T-cell (primary cell): ENCODE data around the gene RBCK1. TPM values are rescaled to one million over a fixed set of nuclear protein-coding genes. Genes with fewer than 3 reads are reported as not detected.

Source experiments
- ATAC-seq, 4 experiments: fragments of 200-7000 bp in 3 of 4; fragments of 150-1000 bp in 1 of 4; cut with Tn5 transposase; replicated peaks in 1 of 4; 1 replicate in 3 of 4; 2 replicates in 1 of 4; pipeline ENCODE4 v1.10.0; 2021; ENCODE audit warnings: moderate library complexity in 3 of 4, mild to moderate bottlenecking in 2 of 4, moderate number of reproducible peaks in 1 of 4
- CTCF ChIA-PET, 2 donors: fragments of 300-600 bp; sonication (Branson Sonifier 250); formaldehyde crosslinking; loops; one replicate each; lab custom pipeline; 2022; ENCODE audit warnings: antibody characterized with exemption in 2 of 2; lab: Charles Lee
- POLR2A ChIA-PET, 2 donors: fragments of 300-600 bp; sonication (Branson Sonifier 250); formaldehyde crosslinking; loops; one replicate each; lab custom pipeline; 2022; ENCODE audit warnings: antibody characterized with exemption in 2 of 2; lab: Charles Lee
- DNase-seq, 35 experiments: peaks; one replicate each; pipeline versions ENCODE4 v3.0.0 to v3.0.0-alpha.2; 2013 to 2023
- H3K27ac ChIP-seq: one replicate; pipeline ENCODE4 v1.5.1; 2013; ENCODE audit warnings: low read length
- H3K27me3 ChIP-seq, 2 experiments: replicated peaks in 1 of 2; 1 replicate in 1 of 2; 2 replicates in 1 of 2; pipeline versions ENCODE4 v1.6.1 to v1.7.0; 2013; ENCODE audit warnings: low read length in 1 of 2, mixed read lengths in 1 of 2; ENCODE audit not compliant: control insufficient read depth in 2 of 2, insufficient read depth in 2 of 2; ENCODE audit errors: extremely low read depth in 1 of 2
- H3K36me3 ChIP-seq, 2 donors: 1 replicate in 1 of 2; 2 replicates in 1 of 2; pipeline versions ENCODE4 v1.6.1 to v1.7.0; 2013; ENCODE audit warnings: low read length in 1 of 2; ENCODE audit not compliant: control insufficient read depth in 2 of 2, insufficient read depth in 1 of 2; ENCODE audit errors: extremely low read depth in 1 of 2
- H3K4me1 ChIP-seq, 2 experiments: 1 replicate in 1 of 2; 2 replicates in 1 of 2; pipeline versions ENCODE4 v1.6.1 to v1.7.0; 2013; ENCODE audit warnings: low read length in 2 of 2, mixed read lengths in 1 of 2; ENCODE audit not compliant: insufficient read depth in 2 of 2, control insufficient read depth in 1 of 2; ENCODE audit errors: extremely low read depth in 1 of 2
- H3K4me3 ChIP-seq, 2 donors: 1 replicate in 1 of 2; 2 replicates in 1 of 2; pipeline versions ENCODE4 v1.5.1 to v1.7.0; 2013; ENCODE audit warnings: mild to moderate bottlenecking in 2 of 2, low read length in 1 of 2, moderate library complexity in 1 of 2; ENCODE audit not compliant: control insufficient read depth in 1 of 2; ENCODE audit errors: extremely low read depth in 1 of 2
- H3K9me3 ChIP-seq: 2 replicates; pipeline ENCODE4 v1.7.0; 2013
- H3K27ac Mint-ChIP-seq, 2 donors: one replicate each; pipeline ENCODE4 v1.8.0; 2020 to 2021; ENCODE audit warnings: mild to moderate bottlenecking in 2 of 2, mixed read lengths in 2 of 2
- H3K27me3 Mint-ChIP-seq, 2 donors: one replicate each; pipeline ENCODE4 v1.8.0; 2021 to 2022; ENCODE audit warnings: mixed read lengths in 2 of 2
- H3K36me3 Mint-ChIP-seq: one replicate; pipeline ENCODE4 v1.8.0; 2021; ENCODE audit warnings: mixed read lengths
- H3K4me1 Mint-ChIP-seq, 3 donors: one replicate each; pipeline ENCODE4 v1.8.0; 2020 to 2022; ENCODE audit warnings: mixed read lengths in 3 of 3, mild to moderate bottlenecking in 1 of 3
- H3K4me3 Mint-ChIP-seq, 3 donors: one replicate each; pipeline ENCODE4 v1.8.0; 2020 to 2022; ENCODE audit warnings: mild to moderate bottlenecking in 3 of 3, mixed read lengths in 3 of 3, moderate library complexity in 3 of 3
- H3K9me3 Mint-ChIP-seq, 3 donors: one replicate each; pipeline ENCODE4 v1.8.0; 2020 to 2022; ENCODE audit warnings: mixed read lengths in 3 of 3
- WGBS: methylation state at CpG from one replicate; pipeline ENCODE4 v1.1.5; 2013; ENCODE audit warnings: missing lambda C conversion rate; ENCODE audit not compliant: insufficient coverage; 5-methylcytosine and 5-hydroxymethylcytosine counted together
- total RNA-seq, 35 experiments: library from RNA in 6 of 35; stranded (reverse) in 6 of 35; fragments of 120-200 nt in 1 of 35; gene quantifications; one replicate each; pipeline versions ENCODE4 v1.2.1 to v1.2.4 and lab custom pipeline; 2013 to 2026

RBCK1 gene
- total RNA-seq, 5 donors from 2014 or later (not counting 1 experiment from before 2014, with no cell fraction given), result 87.0 to 110 (median 105) TPM

DNA sequence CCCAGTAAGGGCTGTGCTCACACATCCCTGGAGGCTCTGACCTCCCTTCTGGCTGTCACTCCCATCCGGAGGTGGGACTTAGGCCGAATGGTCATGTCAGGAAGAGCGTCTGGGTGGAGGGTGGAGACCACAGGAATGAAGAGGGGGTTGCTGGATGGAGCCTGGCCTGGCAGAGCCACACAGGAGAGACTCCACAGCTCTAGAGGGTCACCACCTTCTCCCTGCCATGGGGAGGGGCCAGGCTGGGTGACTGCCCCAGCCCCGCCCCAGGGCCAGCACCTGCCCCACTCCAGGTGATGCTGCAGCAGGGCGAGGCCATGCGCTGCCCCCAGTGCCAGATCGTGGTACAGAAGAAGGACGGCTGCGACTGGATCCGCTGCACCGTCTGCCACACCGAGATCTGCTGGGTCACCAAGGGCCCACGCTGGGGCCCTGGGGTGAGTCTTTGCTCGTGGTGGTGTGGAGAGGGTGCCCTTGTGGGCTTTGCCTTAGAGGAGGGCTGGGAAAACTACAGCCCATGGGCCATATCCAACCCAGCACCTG lies 20.6 kb downstream of the RBCK1 start:
- peaks cover 22 to 34% (median 28%) of the 10 kb centered on the region in 3 donors for H3K4me1 Mint-ChIP-seq
- no peak for DNase-seq
- H3K9me3 Mint-ChIP-seq, result no peaks in the 10 kb centered on the region
- ChIA-PET CTCF (interaction anchor here in 1 of 2 donors (0.5 kb wide), 1 partner anchor 71 kb away, joined by 6 read pairs; no protein-coding TSS in a partner anchor), POLR2A (no interaction called here)
- H3K36me3 Mint-ChIP-seq, result peaks cover 43% of the 10 kb centered on the region
- Histone ChIP-seq H3K27me3 (no peaks in the 10 kb centered on the region), H3K9me3 (no peaks in the 10 kb centered on the region), H3K36me3 (peaks cover 31 to 76% of the 10 kb centered on the region in 2 donors), H3K4me1 (peaks cover 6 to 26% of the 10 kb centered on the region in 2 experiments), H3K27ac (no peak overlapping the region), H3K4me3 (no peak overlapping the region)
- peak overlapping the region in 1 of 2 donors; percentile 16 for H3K27ac Mint-ChIP-seq
- no peak for ATAC-seq
- H3K27me3 Mint-ChIP-seq, result no peaks in the 10 kb centered on the region
- no peak overlapping the region for H3K4me3 Mint-ChIP-seq
- WGBS, result 95% methylated on average over 10 of the region's 14 CpGs

DNA sequence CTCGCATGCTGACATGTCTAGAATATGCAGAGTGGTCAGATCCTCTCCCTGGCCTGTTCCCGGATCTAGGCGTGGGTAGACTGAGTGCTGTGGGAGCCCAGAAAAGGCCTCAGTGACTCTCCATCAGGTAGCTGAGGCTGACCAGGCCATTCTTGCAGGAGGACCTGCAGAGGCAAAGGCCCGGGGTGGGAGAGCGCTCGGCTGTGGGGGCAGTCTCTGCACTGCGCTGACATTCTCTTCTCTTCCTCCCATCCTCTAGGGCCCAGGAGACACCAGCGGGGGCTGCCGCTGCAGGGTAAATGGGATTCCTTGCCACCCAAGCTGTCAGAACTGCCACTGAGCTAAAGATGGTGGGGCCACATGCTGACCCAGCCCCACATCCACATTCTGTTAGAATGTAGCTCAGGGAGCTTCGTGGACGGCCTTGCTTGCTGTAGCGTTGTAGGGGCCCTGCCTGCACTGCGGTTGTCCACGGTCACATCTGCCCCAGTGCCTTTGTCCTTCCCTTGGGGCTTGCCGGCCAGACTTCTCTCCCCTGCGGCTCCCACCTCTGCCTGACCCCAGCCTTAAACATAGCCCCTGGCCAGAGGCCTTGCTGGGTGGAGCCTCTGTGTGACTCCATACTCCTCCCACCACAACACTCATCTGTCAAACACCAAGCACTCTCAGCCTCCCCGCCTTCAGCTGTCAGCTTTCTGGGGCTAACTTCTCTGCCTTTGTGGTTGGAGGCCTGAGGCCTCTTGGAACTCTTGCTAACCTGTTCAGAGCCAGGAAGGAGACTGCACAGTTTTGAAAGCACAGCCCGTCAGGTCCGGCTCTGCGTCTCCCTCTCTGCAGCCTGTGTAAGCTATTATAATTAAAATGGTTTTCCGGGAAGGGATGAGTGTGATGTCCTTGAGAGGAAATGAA lies 22.2 kb downstream of the RBCK1 start:
- Histone ChIP-seq H3K4me1 (peaks cover 6 to 38% of the 10 kb centered on the region in 2 experiments), H3K9me3 (no peaks in the 10 kb centered on the region), H3K27me3 (no peaks in the 10 kb centered on the region), H3K4me3 (no peak overlapping the region), H3K27ac (no peak overlapping the region), H3K36me3 (peaks cover 23 to 68% of the 10 kb centered on the region in 2 donors)
- Mint-ChIP-seq H3K36me3 (peaks cover 30% of the 10 kb centered on the region), H3K27me3 (no peaks in the 10 kb centered on the region), H3K9me3 (no peaks in the 10 kb centered on the region), H3K4me1 (peaks cover 23 to 43% (median 33%) of the 10 kb centered on the region in 3 donors), H3K27ac (peak overlapping the region in 1 of 2 donors; percentile 17), H3K4me3 (no peak overlapping the region)
- CTCF ChIA-PET, result no interaction called here
- 99% methylated on average over 12 of the region's 21 CpGs for WGBS
- POLR2A ChIA-PET, result no interaction called here
- DNase-seq (no peak), ATAC-seq (no peak)

DNA sequence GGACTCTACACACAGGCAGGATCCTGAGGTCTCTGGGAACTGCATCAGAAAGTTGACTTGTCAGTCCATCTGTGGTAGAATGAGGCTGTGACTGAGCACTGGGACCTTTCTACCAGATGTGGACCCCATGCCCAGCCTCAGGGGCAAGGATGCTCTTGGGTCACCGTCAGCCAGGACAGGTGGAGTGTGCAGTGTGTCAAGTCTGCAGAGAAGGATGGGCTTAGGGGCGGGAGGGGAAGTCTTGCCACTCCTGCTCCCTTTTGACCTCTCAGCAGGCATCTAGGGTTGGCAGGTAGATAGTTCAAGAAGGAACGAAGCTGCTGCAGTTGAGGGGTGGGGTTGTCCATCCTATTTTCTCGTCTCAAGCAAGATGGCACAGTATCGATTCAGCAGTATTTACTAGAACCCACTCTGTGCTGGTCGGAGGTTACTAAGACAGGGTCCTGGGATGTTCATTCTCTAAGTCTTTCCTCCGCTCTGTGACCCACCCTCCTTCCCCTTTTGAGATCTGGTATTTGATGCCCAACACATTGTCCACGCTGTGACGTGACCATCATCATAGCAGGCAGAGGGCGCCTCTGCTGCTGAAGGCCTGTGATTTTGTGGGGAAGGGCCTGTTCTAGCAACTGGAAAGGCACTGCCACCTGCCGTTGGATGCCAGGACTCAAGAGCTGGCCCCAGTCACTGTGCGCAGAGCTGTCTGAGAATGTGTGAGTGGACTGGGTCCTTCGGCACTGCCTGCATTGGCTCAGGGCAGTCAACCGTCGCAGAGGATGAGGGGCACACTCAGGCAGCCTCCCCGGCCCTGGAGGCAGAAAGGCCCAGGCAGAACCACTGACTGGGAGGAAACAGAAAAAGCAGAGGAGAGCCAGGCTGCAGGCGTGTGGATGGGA lies 23.2 kb downstream of the RBCK1 start:
- Histone ChIP-seq H3K9me3 (no peaks in the 10 kb centered on the region), H3K27me3 (no peaks in the 10 kb centered on the region), H3K36me3 (peaks cover 28 to 67% of the 10 kb centered on the region in 2 donors), H3K4me3 (no peak overlapping the region), H3K27ac (no peak overlapping the region), H3K4me1 (peaks cover 6 to 46% of the 10 kb centered on the region in 2 experiments)
- peak in 15 of 35 experiments; percentile 8 to 52 (median 22) for DNase-seq
- no peaks in the 10 kb centered on the region for H3K9me3 Mint-ChIP-seq
- POLR2A ChIA-PET, result no interaction called here
- H3K27ac Mint-ChIP-seq, result peak overlapping the region in 1 of 2 donors; percentile 34
- H3K4me3 Mint-ChIP-seq, result no peak overlapping the region
- no peaks in the 10 kb centered on the region for H3K27me3 Mint-ChIP-seq
- CTCF ChIA-PET, result interaction anchor here in 1 of 2 donors (0.9 to 1.2 kb wide), 2 partner anchors 77 to 79 kb away, joined by 3 read pairs; no protein-coding TSS in a partner anchor
- H3K36me3 Mint-ChIP-seq, result peaks cover 35% of the 10 kb centered on the region
- WGBS, result 79% methylated on average over 14 of the region's 17 CpGs
- ATAC-seq, result peak in 1 of 4 experiments; percentile 58
- peaks cover 32 to 49% (median 38%) of the 10 kb centered on the region in 3 donors for H3K4me1 Mint-ChIP-seq

DNA sequence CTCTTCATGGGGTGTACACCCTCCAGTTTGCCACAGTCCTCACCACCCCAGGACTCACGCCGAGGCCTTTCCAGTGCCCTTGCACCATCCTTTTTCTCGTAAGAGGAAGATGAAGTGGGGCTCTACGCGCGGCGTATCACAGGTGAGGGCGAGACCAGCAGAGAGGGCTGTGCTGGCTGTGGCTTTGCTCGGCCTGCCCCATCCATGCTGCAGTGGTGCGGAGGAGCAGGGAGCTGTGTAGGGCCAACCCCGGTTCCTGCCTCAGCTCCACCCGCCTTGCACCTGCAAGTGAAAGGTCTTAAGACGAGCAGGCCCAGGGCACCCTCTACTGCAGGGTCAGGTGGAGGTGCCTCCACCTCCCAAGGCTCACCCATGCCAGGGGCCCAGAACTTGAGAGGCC lies 24.1 kb downstream of the RBCK1 start:
- CTCF ChIA-PET, result interaction anchor here in 1 of 2 donors (1.2 kb wide), 1 partner anchor 80 kb away, joined by 3 read pairs; no protein-coding TSS in a partner anchor
- H3K36me3 Mint-ChIP-seq, result peaks cover 34% of the 10 kb centered on the region

DNA sequence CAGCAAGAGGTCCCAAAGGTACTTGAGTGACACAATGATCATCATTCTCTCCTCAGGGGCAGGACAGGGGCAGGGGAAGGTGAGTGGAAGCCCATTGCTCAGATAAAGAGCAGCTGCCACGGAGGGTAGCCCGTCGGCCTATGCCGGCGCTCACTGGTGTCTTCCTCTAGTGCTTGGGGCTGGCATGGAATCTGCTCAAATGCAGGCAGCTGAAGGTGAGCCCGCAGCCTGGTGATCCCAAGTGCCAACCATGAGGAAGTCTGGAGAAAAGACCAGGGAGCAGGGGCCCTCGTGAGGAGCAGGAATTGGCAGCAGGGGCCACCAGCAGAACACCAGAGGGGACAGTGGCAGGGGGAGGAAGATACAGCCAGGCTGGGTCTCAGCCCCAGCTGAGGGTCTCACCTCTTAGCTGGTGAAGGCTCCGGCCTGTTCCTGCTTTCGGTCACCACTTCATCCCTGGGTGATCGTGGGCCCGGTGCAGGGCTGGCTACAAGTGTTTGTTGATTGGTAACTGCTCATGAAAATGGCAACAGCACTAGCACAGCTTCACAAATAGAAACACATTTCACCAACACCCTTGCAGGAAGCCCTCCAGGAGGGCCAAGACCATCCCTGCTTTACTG lies 24.7 kb downstream of the RBCK1 start:
- Mint-ChIP-seq H3K27me3 (no peaks in the 10 kb centered on the region), H3K4me1 (peaks cover 39 to 60% (median 46%) of the 10 kb centered on the region in 3 donors), H3K9me3 (no peaks in the 10 kb centered on the region), H3K36me3 (peaks cover 35% of the 10 kb centered on the region), H3K27ac (peak overlapping the region; percentile 88 to 92), H3K4me3 (peak overlapping the region in 1 of 3 donors; percentile 59)
- WGBS, result 95% methylated on average over 9 of the region's 11 CpGs
- ChIA-PET CTCF (no interaction called here), POLR2A (no interaction called here)
- H3K27ac ChIP-seq, result peak overlapping the region; percentile 59
- DNase-seq (no peak), ATAC-seq (peak in 1 of 4 experiments; percentile 7)
- H3K9me3 ChIP-seq, result no peaks in the 10 kb centered on the region
- H3K4me3 ChIP-seq, result no peak overlapping the region
- H3K4me1 ChIP-seq, result peaks cover 9 to 61% of the 10 kb centered on the region in 2 experiments
- no peaks in the 10 kb centered on the region for H3K27me3 ChIP-seq
- peaks cover 33 to 66% of the 10 kb centered on the region in 2 donors for H3K36me3 ChIP-seq

More for the DNA sequence above, 24.1 kb downstream of the RBCK1 start:
- POLR2A ChIA-PET, result no interaction called here
- H3K9me3 ChIP-seq, result no peaks in the 10 kb centered on the region
- Mint-ChIP-seq H3K4me1 (peaks cover 33 to 54% (median 40%) of the 10 kb centered on the region in 3 donors), H3K27ac (no peak overlapping the region), H3K27me3 (no peaks in the 10 kb centered on the region), H3K9me3 (no peaks in the 10 kb centered on the region), H3K4me3 (no peak overlapping the region)
- H3K4me1 ChIP-seq, result peaks cover 6 to 55% of the 10 kb centered on the region in 2 experiments
- DNase-seq, result no peak
- H3K4me3 ChIP-seq, result no peak overlapping the region
- no peaks in the 10 kb centered on the region for H3K27me3 ChIP-seq
- WGBS, result 96% methylated on average over 10 of the region's 13 CpGs
- ATAC-seq, result no peak
- peaks cover 33 to 69% of the 10 kb centered on the region in 2 donors for H3K36me3 ChIP-seq
- H3K27ac ChIP-seq, result no peak overlapping the region
